T-helper 2 cell treated with Interferon-gamma antibody and Interleukin-4, amounts not matched to agents 5 μg/mL and 100 μg/mL, for 36 hours (primary cell): ENCODE measurements around the gene DNAH7.

ENCODE experiments used
- DNase-seq: peaks from one replicate; pipeline ENCODE4 v3.0.0; 2021; ENCODE audit warnings: low spot score
- H3K27ac Mint-ChIP-seq: one replicate; pipeline ENCODE4 v1.8.0; 2021; ENCODE audit warnings: mild to moderate bottlenecking, mixed read lengths
- H3K27me3 Mint-ChIP-seq: one replicate; pipeline ENCODE4 v1.8.0; 2021; ENCODE audit warnings: low read depth, mixed read lengths
- H3K36me3 Mint-ChIP-seq: one replicate; pipeline ENCODE4 v1.8.0; 2021; ENCODE audit warnings: low read depth, mixed read lengths
- H3K4me1 Mint-ChIP-seq: one replicate; pipeline ENCODE4 v1.8.0; 2021; ENCODE audit warnings: low read depth, mixed read lengths
- H3K4me3 Mint-ChIP-seq: one replicate; pipeline ENCODE4 v1.8.0; 2022; ENCODE audit warnings: mild to moderate bottlenecking, moderate library complexity, mixed read lengths
- H3K9me3 Mint-ChIP-seq: one replicate; pipeline ENCODE4 v1.8.0; 2021; ENCODE audit warnings: mixed read lengths

DNAH7 gene

DNA sequence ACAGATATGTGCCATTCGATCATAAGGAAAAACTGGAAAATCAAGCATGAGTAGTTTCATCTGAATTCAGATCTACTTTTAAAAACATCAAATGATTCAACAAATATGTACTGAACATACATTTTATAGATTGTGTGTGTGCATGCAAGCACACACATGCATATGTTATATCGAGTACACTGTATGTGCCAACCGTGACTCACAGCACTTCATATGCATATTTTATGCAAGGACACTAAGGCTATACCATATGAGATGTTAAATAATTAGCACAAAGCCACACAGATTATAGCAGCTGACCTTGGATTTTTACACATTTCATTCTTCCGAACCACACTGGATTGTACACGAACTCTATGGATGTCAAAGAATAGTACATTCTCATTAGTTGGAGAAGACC is 161.2 kb downstream of the DNAH7 start:
- H3K4me3 Mint-ChIP-seq: no peak overlapping the region

GRCh38 chr2:195903956-195904355 is 164.7 kb downstream of the DNAH7 start:
- no peak overlapping the region for H3K27ac Mint-ChIP-seq
- no peak for DNase-seq
- H3K4me1 Mint-ChIP-seq: no peaks in the 10 kb centered on the region
- H3K27me3 Mint-ChIP-seq: no peaks in the 10 kb centered on the region
- no peak overlapping the region for H3K4me3 Mint-ChIP-seq
- H3K9me3 Mint-ChIP-seq: no peaks in the 10 kb centered on the region
- no peaks in the 10 kb centered on the region for H3K36me3 Mint-ChIP-seq

More for the DNA sequence above, 161.2 kb downstream of the DNAH7 start:
- Mint-ChIP-seq H3K27ac (no peak overlapping the region), H3K36me3 (no peaks in the 10 kb centered on the region), H3K27me3 (no peaks in the 10 kb centered on the region), H3K9me3 (no peaks in the 10 kb centered on the region), H3K4me1 (no peaks in the 10 kb centered on the region)
- no peak for DNase-seq

GRCh38 chr2:195902857-195903256 is 165.8 kb downstream of the DNAH7 start:
- no peak overlapping the region for H3K27ac Mint-ChIP-seq
- H3K9me3 Mint-ChIP-seq: no peaks in the 10 kb centered on the region
- no peak overlapping the region for H3K4me3 Mint-ChIP-seq
- no peaks in the 10 kb centered on the region for H3K36me3 Mint-ChIP-seq
- DNase-seq: no peak
- no peaks in the 10 kb centered on the region for H3K4me1 Mint-ChIP-seq
- H3K27me3 Mint-ChIP-seq: no peaks in the 10 kb centered on the region

DNA sequence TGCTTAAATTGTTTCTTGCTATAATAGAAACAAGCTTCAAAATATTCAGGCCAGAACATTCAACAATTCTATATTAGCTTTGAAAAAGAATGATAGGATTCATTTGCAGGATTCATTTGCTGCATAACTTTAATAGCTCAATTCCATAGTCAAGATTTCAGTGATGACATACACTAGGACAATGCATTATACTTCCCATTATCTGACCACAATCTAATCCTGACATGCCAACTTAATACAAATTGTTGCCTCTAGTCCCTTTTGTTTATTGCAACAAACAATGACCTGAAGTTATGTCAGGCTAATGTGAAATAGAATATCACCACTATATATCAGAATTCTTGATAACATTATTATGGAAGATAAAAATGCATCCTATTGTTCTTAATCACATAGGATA is 169.4 kb downstream of the DNAH7 start:
- Mint-ChIP-seq H3K27me3 (no peaks in the 10 kb centered on the region), H3K36me3 (no peaks in the 10 kb centered on the region), H3K4me3 (no peak overlapping the region), H3K9me3 (no peaks in the 10 kb centered on the region), H3K4me1 (no peaks in the 10 kb centered on the region), H3K27ac (no peak overlapping the region)
- DNase-seq: no peak

DNA sequence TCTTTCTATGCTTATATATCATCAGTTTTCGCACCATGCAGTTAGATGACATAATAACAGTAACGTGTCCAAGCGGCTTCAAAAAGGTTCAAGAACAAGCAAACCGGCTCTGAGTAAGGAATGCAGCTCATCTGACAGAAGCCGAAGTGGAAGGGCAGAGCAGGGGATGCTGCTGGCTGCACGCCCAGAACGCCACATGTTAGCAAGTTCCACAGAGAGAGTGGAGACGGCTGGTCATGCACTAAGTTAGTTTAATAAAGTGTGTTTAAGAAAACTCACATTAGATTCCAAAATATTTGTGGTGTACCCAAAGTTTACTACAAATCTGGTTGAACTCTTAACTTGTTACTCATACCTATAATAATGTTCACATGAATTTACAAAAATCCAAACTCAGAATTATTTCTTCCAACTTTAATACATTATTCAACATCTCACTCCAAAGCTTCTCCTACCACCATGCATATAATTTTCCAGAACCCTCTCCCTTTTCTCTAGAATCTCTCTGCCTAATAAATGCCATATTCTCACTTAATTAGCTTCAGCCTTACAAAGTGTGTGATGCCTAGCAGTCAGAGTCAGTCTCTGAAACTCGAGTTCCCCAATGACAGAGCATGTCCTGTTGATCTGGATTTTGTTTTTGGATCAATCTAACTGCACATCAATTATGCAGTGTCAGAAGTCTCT is 170.0 kb downstream of the DNAH7 start:
- H3K27me3 Mint-ChIP-seq: no peaks in the 10 kb centered on the region
- no peak overlapping the region for H3K4me3 Mint-ChIP-seq
- no peak for DNase-seq
- H3K27ac Mint-ChIP-seq: no peak overlapping the region
- no peaks in the 10 kb centered on the region for H3K4me1 Mint-ChIP-seq
- no peaks in the 10 kb centered on the region for H3K9me3 Mint-ChIP-seq
- H3K36me3 Mint-ChIP-seq: no peaks in the 10 kb centered on the region

GRCh38 chr2:195891081-195891480 is 177.6 kb downstream of the DNAH7 start:
- H3K27ac Mint-ChIP-seq: no peak overlapping the region
- H3K4me1 Mint-ChIP-seq: no peaks in the 10 kb centered on the region
- no peak for DNase-seq
- H3K36me3 Mint-ChIP-seq: no peaks in the 10 kb centered on the region
- no peaks in the 10 kb centered on the region for H3K27me3 Mint-ChIP-seq
- H3K4me3 Mint-ChIP-seq: no peak overlapping the region
- no peaks in the 10 kb centered on the region for H3K9me3 Mint-ChIP-seq

GRCh38 chr2:195879153-195879552 is 189.5 kb downstream of the DNAH7 start:
- no peaks in the 10 kb centered on the region for H3K27me3 Mint-ChIP-seq
- DNase-seq: no peak
- H3K9me3 Mint-ChIP-seq: no peaks in the 10 kb centered on the region
- no peaks in the 10 kb centered on the region for H3K4me1 Mint-ChIP-seq
- H3K4me3 Mint-ChIP-seq: no peak overlapping the region
- no peaks in the 10 kb centered on the region for H3K36me3 Mint-ChIP-seq
- no peak overlapping the region for H3K27ac Mint-ChIP-seq

DNA sequence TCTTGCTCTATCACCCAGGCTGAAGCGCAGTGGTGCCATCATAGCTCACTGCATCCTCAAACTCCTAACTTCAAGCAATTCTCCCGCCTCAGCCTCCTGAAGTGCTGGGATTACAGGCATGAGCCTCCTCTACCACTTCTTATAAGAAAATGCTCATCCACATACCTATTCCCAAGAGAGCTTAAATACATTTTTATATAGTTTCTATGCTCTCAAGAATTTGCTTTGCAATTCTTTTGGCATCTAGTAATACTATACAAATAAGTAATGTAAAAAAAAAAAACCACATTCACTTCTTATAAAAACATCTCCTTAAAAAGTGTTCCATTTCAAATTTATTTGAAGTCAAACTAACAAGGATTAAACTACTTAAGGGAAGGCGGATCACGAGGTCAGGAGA is 197.3 kb downstream of the DNAH7 start:
- Mint-ChIP-seq H3K4me3 (no peak overlapping the region), H3K27me3 (no peaks in the 10 kb centered on the region), H3K9me3 (no peaks in the 10 kb centered on the region), H3K4me1 (no peaks in the 10 kb centered on the region), H3K27ac (no peak overlapping the region), H3K36me3 (no peaks in the 10 kb centered on the region)
- no peak for DNase-seq

- H3K4me3 Mint-ChIP-seq: no peak overlapping the region
- no peaks in the 10 kb centered on the region for H3K36me3 Mint-ChIP-seq
- no peak overlapping the region for H3K27ac Mint-ChIP-seq
- no peaks in the 10 kb centered on the region for H3K27me3 Mint-ChIP-seq
- H3K4me1 Mint-ChIP-seq: peaks cover 4% of the 10 kb centered on the region
- no peak for DNase-seq
- H3K9me3 Mint-ChIP-seq: no peaks in the 10 kb centered on the region
Observed at GRCh38 chr2:195864316-195864715, 204.3 kb downstream of the DNAH7 start.

- no peaks in the 10 kb centered on the region for H3K9me3 Mint-ChIP-seq
- no peak overlapping the region for H3K4me3 Mint-ChIP-seq
- DNase-seq: no peak
- H3K27me3 Mint-ChIP-seq: no peaks in the 10 kb centered on the region
- H3K4me1 Mint-ChIP-seq: peaks cover 4% of the 10 kb centered on the region
- no peaks in the 10 kb centered on the region for H3K36me3 Mint-ChIP-seq
- H3K27ac Mint-ChIP-seq: no peak overlapping the region
Observed at GRCh38 chr2:195863564-195863963, 205.1 kb downstream of the DNAH7 start.

- Mint-ChIP-seq H3K27me3 (no peaks in the 10 kb centered on the region), H3K9me3 (no peaks in the 10 kb centered on the region), H3K4me1 (peaks cover 4% of the 10 kb centered on the region), H3K4me3 (no peak overlapping the region), H3K27ac (no peak overlapping the region), H3K36me3 (no peaks in the 10 kb centered on the region)
- DNase-seq: no peak
Observed at GRCh38 chr2:195863121-195863520, 205.5 kb downstream of the DNAH7 start.

GRCh38 chr2:195861821-195862220 is 206.8 kb downstream of the DNAH7 start:
- H3K36me3 Mint-ChIP-seq: no peaks in the 10 kb centered on the region

GRCh38 chr2:195859513-195859912 is 209.1 kb downstream of the DNAH7 start:
- no peak overlapping the region for H3K4me3 Mint-ChIP-seq
- H3K4me1 Mint-ChIP-seq: peaks cover 4% of the 10 kb centered on the region
- H3K36me3 Mint-ChIP-seq: no peaks in the 10 kb centered on the region
- no peak overlapping the region for H3K27ac Mint-ChIP-seq
- no peaks in the 10 kb centered on the region for H3K27me3 Mint-ChIP-seq
- DNase-seq: no peak
- no peaks in the 10 kb centered on the region for H3K9me3 Mint-ChIP-seq

More at GRCh38 chr2:195861821-195862220, 206.8 kb downstream of the DNAH7 start:
- DNase-seq: no peak
- Mint-ChIP-seq H3K27ac (no peak overlapping the region), H3K4me3 (no peak overlapping the region), H3K9me3 (no peaks in the 10 kb centered on the region), H3K27me3 (no peaks in the 10 kb centered on the region), H3K4me1 (peaks cover 4% of the 10 kb centered on the region)

GRCh38 chr2:195857132-195857531 is 211.5 kb downstream of the DNAH7 start:
- no peaks in the 10 kb centered on the region for H3K36me3 Mint-ChIP-seq
- no peaks in the 10 kb centered on the region for H3K4me1 Mint-ChIP-seq
- no peak overlapping the region for H3K27ac Mint-ChIP-seq
- DNase-seq: no peak
- H3K27me3 Mint-ChIP-seq: no peaks in the 10 kb centered on the region
- H3K9me3 Mint-ChIP-seq: no peaks in the 10 kb centered on the region
- no peak overlapping the region for H3K4me3 Mint-ChIP-seq

GRCh38 chr2:195850764-195851163 is 217.9 kb downstream of the DNAH7 start:
- Mint-ChIP-seq H3K36me3 (no peaks in the 10 kb centered on the region), H3K27me3 (no peaks in the 10 kb centered on the region), H3K9me3 (no peaks in the 10 kb centered on the region), H3K4me1 (no peaks in the 10 kb centered on the region), H3K27ac (no peak overlapping the region), H3K4me3 (no peak overlapping the region)
- DNase-seq: no peak
